Activated CD8-positive, alpha-beta T cell treated with anti-CD3 and anti-CD28 coated beads for 36 hours (primary cell): Measurements from ENCODE around the gene SEC62. TPM values are rescaled to one million over a fixed set of nuclear protein-coding genes. Genes with fewer than 3 reads are reported as not detected.

Experiments used
- ATAC-seq: fragments of 200-7000 bp; cut with Tn5 transposase; one replicate; pipeline ENCODE4 v1.10.0; 2021; ENCODE audit warnings: mild to moderate bottlenecking, moderate library complexity
- CTCF ChIA-PET: fragments of 350-600 bp; sonication (Branson Sonifier 250); formaldehyde crosslinking; loops from one replicate; lab custom pipeline; 2021; ENCODE audit warnings: antibody characterized with exemption; lab: Charles Lee
- POLR2A ChIA-PET: fragments of 350-600 bp; sonication (Branson Sonifier 250); formaldehyde crosslinking; loops from one replicate; lab custom pipeline; 2021; ENCODE audit warnings: antibody characterized with exemption; lab: Charles Lee
- DNase-seq: peaks from one replicate; pipeline ENCODE4 v3.0.0-alpha.2; 2020
- H3K27ac Mint-ChIP-seq: one replicate; pipeline ENCODE4 v1.8.0; 2021; ENCODE audit warnings: mild to moderate bottlenecking, mixed read lengths
- H3K27me3 Mint-ChIP-seq: one replicate; pipeline ENCODE4 v1.8.0; 2021; ENCODE audit warnings: mixed read lengths
- H3K36me3 Mint-ChIP-seq: one replicate; pipeline ENCODE4 v1.8.0; 2021; ENCODE audit warnings: low read depth, mixed read lengths
- H3K4me1 Mint-ChIP-seq: one replicate; pipeline ENCODE4 v1.8.0; 2021; ENCODE audit warnings: low read depth, mixed read lengths
- H3K4me3 Mint-ChIP-seq: one replicate; pipeline ENCODE4 v1.8.0; 2021; ENCODE audit warnings: mild to moderate bottlenecking, moderate library complexity, mixed read lengths
- H3K9me3 Mint-ChIP-seq: one replicate; pipeline ENCODE4 v1.8.0; 2021; ENCODE audit warnings: mixed read lengths
- CTCF ChIP-seq: fragments of 200-600 bp; IDR thresholded peaks from one replicate; pipeline ENCODE4 v1.8.0; 2022; ENCODE audit warnings: antibody characterized with exemption, mild to moderate bottlenecking
- intact Hi-C: fragments of 100-400 bp; cut with micrococcal nuclease; formaldehyde crosslinking; loops from one replicate; pipeline ENCODE4 v1.10.0; 2022
- total RNA-seq, 2 experiments: library from RNA; stranded (reverse); gene quantifications; one replicate each; pipeline ENCODE4 v1.2.3, GENCODE V29; 2021

The SEC62 gene
- total RNA-seq, 2 experiments from 2014 or later: 52.5 to 60.2 TPM

GRCh38 chr3:169930843-169931242 lies 35.8 kb upstream of the SEC62 start:
- peaks cover 2% of the 10 kb centered on the region for H3K27me3 Mint-ChIP-seq
- no peak for TF ChIP-seq CTCF
- POLR2A ChIA-PET: no interaction called here
- CTCF ChIA-PET: interaction anchor here (1.1 kb wide), 1 partner anchor 90 kb away, joined by 3 read pairs; no protein-coding TSS in a partner anchor
- no peaks in the 10 kb centered on the region for H3K4me1 Mint-ChIP-seq
- H3K4me3 Mint-ChIP-seq: no peak overlapping the region
- H3K27ac Mint-ChIP-seq: no peak overlapping the region
- no peaks in the 10 kb centered on the region for H3K9me3 Mint-ChIP-seq
- ATAC-seq (no peak), DNase-seq (no peak)
- no peaks in the 10 kb centered on the region for H3K36me3 Mint-ChIP-seq
- intact Hi-C loops: no loop called here

- no peak for ATAC-seq
- Mint-ChIP-seq H3K4me3 (no peak overlapping the region), H3K27ac (no peak overlapping the region), H3K36me3 (no peaks in the 10 kb centered on the region), H3K27me3 (no peaks in the 10 kb centered on the region), H3K4me1 (no peaks in the 10 kb centered on the region), H3K9me3 (no peaks in the 10 kb centered on the region)
- CTCF ChIA-PET: no interaction called here
- intact Hi-C loops: no loop called here
- POLR2A ChIA-PET: no interaction called here
- no peak for DNase-seq
- no peak for TF ChIP-seq CTCF
These were observed 34.7 kb upstream of the SEC62 start for GRCh38 chr3:169931747-169932520.

GRCh38 chr3:169939320-169939719 lies 27.3 kb upstream of the SEC62 start:
- intact Hi-C loops: no loop called here
- no peak for TF ChIP-seq CTCF
- Mint-ChIP-seq H3K27ac (no peak overlapping the region), H3K9me3 (no peaks in the 10 kb centered on the region), H3K27me3 (peaks cover 4% of the 10 kb centered on the region), H3K36me3 (no peaks in the 10 kb centered on the region), H3K4me3 (no peak overlapping the region), H3K4me1 (peaks cover 8% of the 10 kb centered on the region)
- CTCF ChIA-PET: no interaction called here
- ATAC-seq (no peak), DNase-seq (no peak)
- POLR2A ChIA-PET: interaction anchor here (0.7 kb wide), 1 partner anchor 148 kb away, joined by 3 read pairs; no protein-coding TSS in a partner anchor

GRCh38 chr3:169939751-169940150 lies 26.9 kb upstream of the SEC62 start:
- Mint-ChIP-seq H3K27ac (no peak overlapping the region), H3K4me1 (peaks cover 8% of the 10 kb centered on the region), H3K9me3 (no peaks in the 10 kb centered on the region), H3K4me3 (no peak overlapping the region), H3K36me3 (no peaks in the 10 kb centered on the region), H3K27me3 (peaks cover 4% of the 10 kb centered on the region)
- ChIA-PET POLR2A (interaction anchor here (0.7 kb wide), 1 partner anchor 148 kb away, joined by 3 read pairs; no protein-coding TSS in a partner anchor), CTCF (no interaction called here)
- intact Hi-C loops: no loop called here
- TF ChIP-seq CTCF: no peak
- ATAC-seq (no peak), DNase-seq (no peak)

- no peak for TF ChIP-seq CTCF
- intact Hi-C loops: no loop called here
These were observed 26.0 kb upstream of the SEC62 start for GRCh38 chr3:169940470-169941181.

More at GRCh38 chr3:169940470-169941181, 26.0 kb upstream of the SEC62 start:
- ChIA-PET CTCF (no interaction called here), POLR2A (no interaction called here)
- Mint-ChIP-seq H3K4me3 (no peak overlapping the region), H3K9me3 (no peaks in the 10 kb centered on the region), H3K27me3 (peaks cover 4% of the 10 kb centered on the region), H3K27ac (no peak overlapping the region), H3K36me3 (no peaks in the 10 kb centered on the region), H3K4me1 (peaks cover 14% of the 10 kb centered on the region)
- DNase-seq (no peak), ATAC-seq (no peak)
